Mesendoderm (in vitro differentiated cells): ENCODE results near the gene PITPNC1.

ENCODE experiments used
- DNase-seq: peaks from one replicate; pipeline ENCODE4 v3.0.0; 2013
- H2AK5ac ChIP-seq: 2 replicates; pipeline ENCODE4 v1.6.1; 2013; ENCODE audit warnings: low read length, inconsistent platforms
- H2BK120ac ChIP-seq: 2 replicates; pipeline ENCODE4 v1.6.1; 2013; ENCODE audit warnings: low read depth, mild to moderate bottlenecking, low read length, moderate library complexity, mixed read lengths
- H2BK15ac ChIP-seq: replicated peaks from 2 replicates; pipeline ENCODE4 v1.6.1; 2013; ENCODE audit warnings: low read depth, mild to moderate bottlenecking, moderate library complexity
- H2BK5ac ChIP-seq: 2 replicates; pipeline ENCODE4 v1.6.1; 2013; ENCODE audit warnings: low read length, inconsistent platforms
- H3K18ac ChIP-seq: 2 replicates; pipeline ENCODE4 v1.6.1; 2013; ENCODE audit warnings: mild to moderate bottlenecking, low read length, mixed read lengths
- H3K23ac ChIP-seq: one replicate; pipeline ENCODE4 v1.6.1; 2013; ENCODE audit warnings: low read length
- H3K27ac ChIP-seq: 2 replicates; pipeline ENCODE4 v1.5.1; 2013; ENCODE audit warnings: low read depth, mild to moderate bottlenecking, inconsistent platforms, low read length, moderate library complexity
- H3K27me3 ChIP-seq: 2 replicates; pipeline ENCODE4 v1.6.1; 2013; ENCODE audit warnings: low read length, control low read depth, mild to moderate bottlenecking, inconsistent platforms; ENCODE audit not compliant: insufficient read depth, poor library complexity
- H3K36me3 ChIP-seq: 2 replicates; pipeline ENCODE4 v1.6.1; 2013; ENCODE audit warnings: low read length, inconsistent platforms; ENCODE audit not compliant: control insufficient read depth, insufficient read depth
- H3K4ac ChIP-seq: one replicate; pipeline ENCODE4 v1.6.1; 2013; ENCODE audit warnings: low read depth, mild to moderate bottlenecking, low read length, moderate library complexity
- H3K4me1 ChIP-seq: 2 replicates; pipeline ENCODE4 v1.6.1; 2013; ENCODE audit warnings: low read depth, low read length, inconsistent platforms; ENCODE audit not compliant: control insufficient read depth
- H3K4me2 ChIP-seq: 2 replicates; pipeline ENCODE4 v1.6.1; 2013; ENCODE audit warnings: low read length
- H3K4me3 ChIP-seq: 2 replicates; pipeline ENCODE4 v1.5.1; 2013; ENCODE audit warnings: mild to moderate bottlenecking, low read length
- H3K56ac ChIP-seq: one replicate; pipeline ENCODE4 v1.6.1; 2013; ENCODE audit warnings: low read length
- H3K79me1 ChIP-seq: 2 replicates; pipeline ENCODE4 v1.6.1; 2013; ENCODE audit warnings: low read length, inconsistent platforms
- H3K79me2 ChIP-seq: 2 replicates; pipeline ENCODE4 v1.6.1; 2013; ENCODE audit warnings: mild to moderate bottlenecking, low read length; ENCODE audit not compliant: control insufficient read depth, insufficient read depth
- H3K9ac ChIP-seq: 2 replicates; pipeline ENCODE4 v1.6.1; 2013; ENCODE audit warnings: low read length, inconsistent platforms
- H4K5ac ChIP-seq: one replicate; pipeline ENCODE4 v1.6.1; 2013; ENCODE audit warnings: low read length
- H4K8ac ChIP-seq: one replicate; pipeline ENCODE4 v1.6.1; 2013; ENCODE audit warnings: low read depth, mild to moderate bottlenecking, control low read depth, low read length, moderate library complexity
- WGBS: extraction: QIAGEN DNeasy Blood & Tissue Kit; methylation state at CpG from one replicate; pipeline ENCODE4 v1.1.7; 2013; ENCODE audit warnings: low lambda C conversion rate, missing lambda C conversion rate; ENCODE audit not compliant: insufficient coverage; ENCODE audit errors: extremely low coverage; 5-methylcytosine and 5-hydroxymethylcytosine counted together

The PITPNC1 gene

GRCh38 chr17:67637901-67638641, 261.0 kb downstream of the PITPNC1 start:
- Histone ChIP-seq H3K4me3 (no peak overlapping the region), H3K9ac (no peak overlapping the region), H3K79me2 (no peaks in the 10 kb centered on the region), H3K56ac (no peak overlapping the region), H3K4me1 (no peaks in the 10 kb centered on the region), H2BK5ac (no peak overlapping the region), H3K4ac (no peak overlapping the region), H4K5ac (no peak overlapping the region), H3K23ac (no peak overlapping the region), H3K4me2 (no peak overlapping the region), H3K18ac (no peak overlapping the region), H3K36me3 (peaks cover 2% of the 10 kb centered on the region), H2BK15ac (no peak overlapping the region), H3K27me3 (no peaks in the 10 kb centered on the region), H3K79me1 (no peaks in the 10 kb centered on the region), H3K27ac (no peak overlapping the region), H2BK120ac (no peak overlapping the region), H2AK5ac (no peak overlapping the region), H4K8ac (no peak overlapping the region)
- no peak for DNase-seq
- WGBS: no CpG with 5 or more reads among the region's 8 CpGs

GRCh38 chr17:67638871-67639270, 261.8 kb downstream of the PITPNC1 start:
- no CpG with 5 or more reads among the region's 4 CpGs for WGBS
- H3K4me3 ChIP-seq: no peak overlapping the region
- no peak overlapping the region for H3K9ac ChIP-seq
- H3K36me3 ChIP-seq: no peaks in the 10 kb centered on the region
- H3K4me1 ChIP-seq: no peaks in the 10 kb centered on the region
- no peak overlapping the region for H2BK5ac ChIP-seq
- no peak for DNase-seq
- H3K79me2 ChIP-seq: no peaks in the 10 kb centered on the region
- H3K79me1 ChIP-seq: no peaks in the 10 kb centered on the region
- H3K4ac ChIP-seq: no peak overlapping the region
- H2BK15ac ChIP-seq: no peak overlapping the region
- no peak overlapping the region for H2BK120ac ChIP-seq
- H3K27me3 ChIP-seq: no peaks in the 10 kb centered on the region
- no peak overlapping the region for H3K4me2 ChIP-seq
- no peak overlapping the region for H2AK5ac ChIP-seq
- no peak overlapping the region for H3K56ac ChIP-seq
- H3K18ac ChIP-seq: no peak overlapping the region
- H4K5ac ChIP-seq: no peak overlapping the region
- H4K8ac ChIP-seq: no peak overlapping the region
- no peak overlapping the region for H3K27ac ChIP-seq
- no peak overlapping the region for H3K23ac ChIP-seq

- no peak overlapping the region for H2AK5ac ChIP-seq
- no peak overlapping the region for H2BK120ac ChIP-seq
- no peak overlapping the region for H3K4me3 ChIP-seq
- no peak overlapping the region for H3K4ac ChIP-seq
- no CpG with 5 or more reads among the region's 4 CpGs for WGBS
- H3K79me1 ChIP-seq: no peaks in the 10 kb centered on the region
- no peaks in the 10 kb centered on the region for H3K4me1 ChIP-seq
- no peak overlapping the region for H2BK5ac ChIP-seq
- no peak overlapping the region for H3K27ac ChIP-seq
- H3K27me3 ChIP-seq: no peaks in the 10 kb centered on the region
- no peak overlapping the region for H4K8ac ChIP-seq
- no peak overlapping the region for H4K5ac ChIP-seq
- no peak overlapping the region for H3K4me2 ChIP-seq
- no peak for DNase-seq
- no peak overlapping the region for H2BK15ac ChIP-seq
- no peak overlapping the region for H3K18ac ChIP-seq
- H3K79me2 ChIP-seq: no peaks in the 10 kb centered on the region
- no peak overlapping the region for H3K23ac ChIP-seq
- H3K56ac ChIP-seq: no peak overlapping the region
- no peaks in the 10 kb centered on the region for H3K36me3 ChIP-seq
- H3K9ac ChIP-seq: no peak overlapping the region
Observed at GRCh38 chr17:67639555-67639954, 262.5 kb downstream of the PITPNC1 start.

- Histone ChIP-seq H4K5ac (no peak overlapping the region), H3K27me3 (no peaks in the 10 kb centered on the region), H3K79me2 (no peaks in the 10 kb centered on the region), H3K36me3 (no peaks in the 10 kb centered on the region), H2AK5ac (no peak overlapping the region), H3K4me2 (no peak overlapping the region), H2BK5ac (no peak overlapping the region), H4K8ac (no peak overlapping the region), H3K4ac (no peak overlapping the region), H2BK120ac (no peak overlapping the region), H3K56ac (no peak overlapping the region), H3K23ac (no peak overlapping the region), H3K27ac (no peak overlapping the region), H3K4me3 (no peak overlapping the region), H3K4me1 (no peaks in the 10 kb centered on the region), H3K18ac (no peak overlapping the region), H3K9ac (no peak overlapping the region), H2BK15ac (no peak overlapping the region), H3K79me1 (no peaks in the 10 kb centered on the region)
- no peak for DNase-seq
- WGBS: no CpG with 5 or more reads among the region's 8 CpGs
Observed at GRCh38 chr17:67639979-67640378, 262.9 kb downstream of the PITPNC1 start.

- H2BK5ac ChIP-seq: no peak overlapping the region
- H3K23ac ChIP-seq: no peak overlapping the region
- no peak overlapping the region for H3K18ac ChIP-seq
- no peaks in the 10 kb centered on the region for H3K27me3 ChIP-seq
- H3K36me3 ChIP-seq: no peaks in the 10 kb centered on the region
- no peak overlapping the region for H4K8ac ChIP-seq
- no peaks in the 10 kb centered on the region for H3K79me1 ChIP-seq
- no peak overlapping the region for H3K4me3 ChIP-seq
- no peak overlapping the region for H3K56ac ChIP-seq
- H3K4me2 ChIP-seq: no peak overlapping the region
- H3K4ac ChIP-seq: no peak overlapping the region
- no peak overlapping the region for H2BK120ac ChIP-seq
- H3K79me2 ChIP-seq: no peaks in the 10 kb centered on the region
- no CpG with 5 or more reads among the region's 5 CpGs for WGBS
- H4K5ac ChIP-seq: no peak overlapping the region
- no peak overlapping the region for H3K27ac ChIP-seq
- H2AK5ac ChIP-seq: no peak overlapping the region
- H3K9ac ChIP-seq: no peak overlapping the region
- no peak overlapping the region for H2BK15ac ChIP-seq
- H3K4me1 ChIP-seq: no peaks in the 10 kb centered on the region
- DNase-seq: no peak
Observed at GRCh38 chr17:67642488-67642887, 265.4 kb downstream of the PITPNC1 start.

GRCh38 chr17:67644061-67644460, 267.0 kb downstream of the PITPNC1 start:
- Histone ChIP-seq H3K4ac (no peak overlapping the region), H3K4me3 (no peak overlapping the region), H2BK5ac (no peak overlapping the region), H4K5ac (no peak overlapping the region), H2BK15ac (no peak overlapping the region), H3K4me2 (no peak overlapping the region), H3K36me3 (no peaks in the 10 kb centered on the region), H2AK5ac (no peak overlapping the region), H3K79me1 (no peaks in the 10 kb centered on the region), H3K4me1 (peaks cover 6% of the 10 kb centered on the region), H3K9ac (no peak overlapping the region), H3K27ac (no peak overlapping the region), H3K23ac (no peak overlapping the region), H3K27me3 (no peaks in the 10 kb centered on the region), H2BK120ac (no peak overlapping the region), H3K18ac (no peak overlapping the region), H3K79me2 (no peaks in the 10 kb centered on the region), H4K8ac (no peak overlapping the region), H3K56ac (no peak overlapping the region)
- DNase-seq: no peak
- no CpG with 5 or more reads among the region's 5 CpGs for WGBS
